ENCODE measurements around the gene SIX6.

The SIX6 gene

GRCh38 chr14:60537663-60538062 lies 28.7 kb downstream of the SIX6 start:
- no peak for TF ChIP-seq JUND (IDR thresholded peaks at IDR 0.05; ENCODE audit: low read depth)
- in situ Hi-C loops (cut with HindIII; ENCODE audit: low pct_unique_long_range_greater_than_20kb, low sequenced_read_pairs), result no loop called here

GRCh38 chr14:60544659-60545058 lies 35.7 kb downstream of the SIX6 start:
- DNase-seq (ENCODE audit: low read depth in 1 of 2, low spot score in 1 of 2), result no peak
- in situ Hi-C loops (cut with HindIII; ENCODE audit: low pct_unique_long_range_greater_than_20kb, low sequenced_read_pairs), result no loop called here
- TF ChIP-seq JUND (IDR thresholded peaks at IDR 0.05; ENCODE audit: low read depth), result no peak

More at GRCh38 chr14:60537663-60538062, 28.7 kb downstream of the SIX6 start:
- DNase-seq (ENCODE audit: low read depth in 1 of 2, low spot score in 1 of 2), result no peak

GRCh38 chr14:60553808-60554207 lies 44.9 kb downstream of the SIX6 start:
- in situ Hi-C loops (cut with HindIII; ENCODE audit: low pct_unique_long_range_greater_than_20kb, low sequenced_read_pairs), result no loop called here
- no peak for DNase-seq (ENCODE audit: low read depth in 1 of 2, low spot score in 1 of 2)
- TF ChIP-seq JUND (IDR thresholded peaks at IDR 0.05; ENCODE audit: low read depth), result no peak

- in situ Hi-C loops (cut with HindIII; ENCODE audit: low pct_unique_long_range_greater_than_20kb, low sequenced_read_pairs), result no loop called here
- TF ChIP-seq JUND (IDR thresholded peaks at IDR 0.05; ENCODE audit: low read depth), result no peak
- peak; percentile 51 to 86 for DNase-seq (ENCODE audit: low read depth in 1 of 2, low spot score in 1 of 2)
Measured at GRCh38 chr14:60561845-60562746, 53.1 kb downstream of the SIX6 start.

Data from T47D (cell line).